GM23338 (cell line): Measurements from ENCODE around the gene HOXC12. TPM values are rescaled to one million over a fixed set of nuclear protein-coding genes. Genes with fewer than 3 reads are reported as not detected.

Experiments
- ATAC-seq: fragments of 200-7000 bp; cut with Tn5 transposase; 3 replicates; pipeline ENCODE4 v1.9.1; 2020
- DNase-seq: peaks from one replicate; pipeline ENCODE4 v3.0.0-alpha.2; 2015; ENCODE audit warnings: low spot score
- H2AFZ ChIP-seq: fragments of 200-600 bp; sonication (generic); 2 replicates; pipeline ENCODE4 v1.8.0; 2016; ENCODE audit warnings: antibody characterized with exemption, mild to moderate bottlenecking, moderate library complexity
- H3F3A ChIP-seq: fragments of 200-600 bp; sonication (generic); replicated peaks from 2 replicates; pipeline ENCODE4 v1.8.0; 2017; ENCODE audit warnings: antibody characterized with exemption, mixed run types, low read depth
- H3K27ac ChIP-seq: fragments of 200-600 bp; sonication (generic); 2 replicates; pipeline ENCODE4 v1.6.1; 2016; ENCODE audit warnings: low read depth
- H3K27me3 ChIP-seq: fragments of 200-600 bp; sonication (generic); 2 replicates; pipeline ENCODE4 v1.8.0; 2016; ENCODE audit warnings: mild to moderate bottlenecking, mixed run types, moderate library complexity; ENCODE audit not compliant: insufficient read depth
- H3K36me3 ChIP-seq: fragments of 200-600 bp; sonication (generic); 2 replicates; pipeline ENCODE4 v1.8.0; 2016; ENCODE audit warnings: mild to moderate bottlenecking; ENCODE audit not compliant: insufficient read depth
- H3K4me1 ChIP-seq: fragments of 200-600 bp; sonication (generic); 2 replicates; pipeline ENCODE4 v1.8.0; 2016; ENCODE audit warnings: mild to moderate bottlenecking, moderate library complexity; ENCODE audit not compliant: insufficient read depth
- H3K4me2 ChIP-seq: fragments of 200-600 bp; sonication (generic); 2 replicates; pipeline ENCODE4 v1.7.1; 2017; ENCODE audit warnings: mixed run types
- H3K4me3 ChIP-seq: fragments of 200-600 bp; sonication (generic); 2 replicates; pipeline ENCODE4 v1.6.1; 2016; ENCODE audit warnings: mixed run types
- H3K79me2 ChIP-seq: fragments of 200-600 bp; sonication (generic); replicated peaks from 2 replicates; pipeline ENCODE4 v1.8.0; 2017; ENCODE audit warnings: mild to moderate bottlenecking; ENCODE audit not compliant: insufficient read depth
- H3K9me2 ChIP-seq: fragments of 200-600 bp; sonication (generic); 2 replicates; pipeline ENCODE4 v1.8.0; 2017; ENCODE audit not compliant: insufficient read depth
- H4K20me1 ChIP-seq: fragments of 200-600 bp; sonication (generic); replicated peaks from 2 replicates; pipeline ENCODE4 v1.8.0; 2017; ENCODE audit warnings: mild to moderate bottlenecking; ENCODE audit not compliant: insufficient read depth
- H3K27ac Mint-ChIP-seq: 2 replicates; pipeline ENCODE4 v1.8.0; 2020; ENCODE audit warnings: inconsistent platforms, mild to moderate bottlenecking, moderate library complexity, mixed read lengths
- H3K27me3 Mint-ChIP-seq: 3 replicates; pipeline ENCODE4 v1.8.0; 2022; ENCODE audit warnings: low read depth, mild to moderate bottlenecking, moderate library complexity, mixed read lengths, inconsistent platforms; ENCODE audit not compliant: insufficient read depth, poor library complexity
- H3K36me3 Mint-ChIP-seq: 3 replicates; pipeline ENCODE4 v1.8.0; 2021; ENCODE audit warnings: low read depth, mild to moderate bottlenecking, inconsistent platforms, moderate library complexity, mixed read lengths
- H3K4me1 Mint-ChIP-seq: 3 replicates; pipeline ENCODE4 v1.8.0; 2020; ENCODE audit warnings: mild to moderate bottlenecking, inconsistent platforms, mixed read lengths
- H3K4me3 Mint-ChIP-seq: 3 replicates; pipeline ENCODE4 v1.8.0; 2021; ENCODE audit warnings: moderate library complexity, mild to moderate bottlenecking, inconsistent platforms, mixed read lengths
- H3K9me3 Mint-ChIP-seq: 3 replicates; pipeline ENCODE4 v1.8.0; 2020; ENCODE audit warnings: moderate library complexity, mild to moderate bottlenecking, inconsistent platforms, mixed read lengths
- CREB1 ChIP-seq: fragments of 250-450 bp; sonication (Bioruptor Pico); IDR thresholded peaks from 2 replicates; pipeline ENCODE4 v1.5.0; 2020; ENCODE audit warnings: low read depth, mild to moderate bottlenecking, moderate library complexity
- CTCF ChIP-seq, 2 experiments: fragments of 200-600 bp in 1 of 2; sonication (generic) in 1 of 2; conservative IDR thresholded peaks; 2 replicates each; pipeline versions ENCODE4 v1.5.1 to v1.6.1; 2016 to 2017; ENCODE audit warnings: antibody characterized with exemption in 2 of 2, low read depth in 2 of 2, mild to moderate bottlenecking in 2 of 2, moderate library complexity in 1 of 2
- ETS1 ChIP-seq: IDR thresholded peaks from 2 replicates; pipeline ENCODE4 v1.6.1; 2016; ENCODE audit warnings: antibody characterized with exemption
- EZH2 ChIP-seq: fragments of 200-600 bp; sonication (generic); IDR thresholded peaks from one replicate; pipeline ENCODE4 v1.8.0; 2017; ENCODE audit warnings: antibody characterized with exemption, mild to moderate bottlenecking, low read depth; ENCODE audit not compliant: unreplicated experiment
- EZH2phosphoT487 ChIP-seq: fragments of 200-600 bp; sonication (generic); IDR thresholded peaks from one replicate; pipeline ENCODE4 v1.8.1; 2018; ENCODE audit warnings: antibody characterized with exemption; ENCODE audit not compliant: unreplicated experiment
- JUNB ChIP-seq: IDR thresholded peaks from one replicate; pipeline ENCODE4 v1.6.1; 2016; ENCODE audit warnings: antibody characterized with exemption; ENCODE audit not compliant: unreplicated experiment
- POLR2AphosphoS5 ChIP-seq: IDR thresholded peaks from 2 replicates; pipeline ENCODE4 v1.6.1; 2016; ENCODE audit warnings: antibody characterized with exemption, low read depth
- REST ChIP-seq: IDR thresholded peaks from one replicate; pipeline ENCODE4 v1.6.1; 2018; ENCODE audit warnings: antibody characterized with exemption; ENCODE audit not compliant: unreplicated experiment
- polyA plus RNA-seq: library from polyadenylated mRNA; unstranded; fragments of >200 nt; fragmentation: Nextera tagmentation; extraction: Ambion mirVana; gene quantifications from 2 replicates; pipeline ENCODE4 v1.2.1, GENCODE V29; 2016
- total RNA-seq: library from RNA; depleted of rRNA; stranded (reverse); fragments of >200 nt; shearing (Covaris generic); gene quantifications from 2 replicates; pipeline ENCODE4 v1.2.3, GENCODE V29; 2014

Gene HOXC12
- total and polyA plus RNA-seq, 2 experiments from 2014 or later = not detected

GRCh38 chr12:53947743-53948142 lies 7.0 kb upstream of the HOXC12 start:
- Histone ChIP-seq H3K9me2 (no peaks in the 10 kb centered on the region), H3K4me3 (no peak overlapping the region), H3K79me2 (no peaks in the 10 kb centered on the region), H3K4me2 (no peak overlapping the region), H3K27me3 (peaks cover 100% of the 10 kb centered on the region), H3K27ac (no peak overlapping the region), H3K36me3 (no peaks in the 10 kb centered on the region), H3K4me1 (peaks cover 28% of the 10 kb centered on the region; the same call in 1 of the 2 replicates), H3F3A (peaks cover 50% of the 10 kb centered on the region), H4K20me1 (peaks cover 84% of the 10 kb centered on the region), H2AFZ (no peak overlapping the region)
- Mint-ChIP-seq H3K4me1 (peaks cover 16% of the 10 kb centered on the region), H3K27ac (no peak overlapping the region), H3K27me3 (peaks cover 100% of the 10 kb centered on the region), H3K36me3 (no peaks in the 10 kb centered on the region; the same call in 2 of the 3 replicates), H3K4me3 (no peak overlapping the region), H3K9me3 (no peaks in the 10 kb centered on the region; the same call in 2 of the 3 replicates)
- ATAC-seq = no peak
- no peak for DNase-seq
- TF ChIP-seq EZH2 (peak; percentile 37), REST (no peak), CTCF (conservative IDR thresholded peaks at IDR 0.05; ENCODE audit: low read depth in 2 of 2) (no peak), POLR2AphosphoS5 (no peak), CREB1 (CRISPR knock-in tag) (no peak), JUNB (no peak)

GRCh38 chr12:53948650-53949593 lies 5.8 kb upstream of the HOXC12 start:
- H3K79me2 ChIP-seq = no peaks in the 10 kb centered on the region
- no peak; the same call in 2 of the 3 replicates for ATAC-seq

More at GRCh38 chr12:53948650-53949593, 5.8 kb upstream of the HOXC12 start:
- Mint-ChIP-seq H3K27ac (no peak overlapping the region), H3K27me3 (peaks cover 100% of the 10 kb centered on the region), H3K4me3 (no peak overlapping the region; the same call in 2 of the 3 replicates), H3K9me3 (0 out of 3 replicates have a peak, but pooled peaks cover under 1% of the 10 kb centered on the region), H3K36me3 (peaks cover 3% of the 10 kb centered on the region; the same call in 1 of the 3 replicates), H3K4me1 (peaks cover 24% of the 10 kb centered on the region)
- H2AFZ ChIP-seq = no peak overlapping the region
- H3K27ac ChIP-seq = no peak overlapping the region
- peak overlapping the region; percentile 39; the same call in 1 of the 2 replicates for H3K4me3 ChIP-seq
- peaks cover 31% of the 10 kb centered on the region for H3K4me1 ChIP-seq
- peaks cover 100% of the 10 kb centered on the region for H3K27me3 ChIP-seq
- H3F3A ChIP-seq = peaks cover 50% of the 10 kb centered on the region
- H4K20me1 ChIP-seq = peaks cover 80% of the 10 kb centered on the region
- H3K4me2 ChIP-seq = peak overlapping the region; percentile 69
- no peaks in the 10 kb centered on the region for H3K9me2 ChIP-seq
- TF ChIP-seq EZH2 (peak; percentile 75), CTCF (conservative IDR thresholded peaks at IDR 0.05; ENCODE audit: low read depth in 2 of 2) (peak; percentile 13 to 32; a peak in 3 of 4 replicates), ETS1 (no peak), EZH2phosphoT487 (peak; percentile 20)
- no peak for DNase-seq
- H3K36me3 ChIP-seq = no peaks in the 10 kb centered on the region
